Effector memory CD4-positive, alpha-beta T cell (primary cell): ENCODE data around the gene ZNF185.

Experiments used
- DNase-seq, 3 donors: peaks; one replicate each; pipeline ENCODE4 v3.0.0-alpha.2; 2020
- H3K27ac ChIP-seq: 2 replicates; pipeline ENCODE4 v1.7.0; 2013; ENCODE audit warnings: mild to moderate bottlenecking, low read length, moderate library complexity; ENCODE audit not compliant: insufficient read depth, poor library complexity, severe bottlenecking
- H3K27me3 ChIP-seq: replicated peaks from 2 replicates; pipeline ENCODE4 v1.7.0; 2013; ENCODE audit warnings: mild to moderate bottlenecking, low read length; ENCODE audit not compliant: insufficient read depth, control insufficient read depth, poor library complexity, severe bottlenecking
- H3K36me3 ChIP-seq: 2 replicates; pipeline ENCODE4 v1.7.0; 2013; ENCODE audit warnings: mild to moderate bottlenecking, low read length, moderate library complexity; ENCODE audit not compliant: control insufficient read depth, insufficient read depth
- H3K4me1 ChIP-seq: 2 replicates; pipeline ENCODE4 v1.7.0; 2013; ENCODE audit warnings: low read length, mild to moderate bottlenecking; ENCODE audit not compliant: control insufficient read depth, insufficient read depth, poor library complexity, severe bottlenecking
- H3K4me3 ChIP-seq: 2 replicates; pipeline ENCODE4 v1.7.0; 2013; ENCODE audit warnings: low read length, low read depth, mild to moderate bottlenecking; ENCODE audit not compliant: insufficient read depth, poor library complexity, severe bottlenecking
- H3K9me3 ChIP-seq: 2 replicates; pipeline ENCODE4 v1.7.0; 2013; ENCODE audit warnings: mild to moderate bottlenecking, low read length, moderate library complexity; ENCODE audit not compliant: control insufficient read depth

Gene ZNF185

DNA sequence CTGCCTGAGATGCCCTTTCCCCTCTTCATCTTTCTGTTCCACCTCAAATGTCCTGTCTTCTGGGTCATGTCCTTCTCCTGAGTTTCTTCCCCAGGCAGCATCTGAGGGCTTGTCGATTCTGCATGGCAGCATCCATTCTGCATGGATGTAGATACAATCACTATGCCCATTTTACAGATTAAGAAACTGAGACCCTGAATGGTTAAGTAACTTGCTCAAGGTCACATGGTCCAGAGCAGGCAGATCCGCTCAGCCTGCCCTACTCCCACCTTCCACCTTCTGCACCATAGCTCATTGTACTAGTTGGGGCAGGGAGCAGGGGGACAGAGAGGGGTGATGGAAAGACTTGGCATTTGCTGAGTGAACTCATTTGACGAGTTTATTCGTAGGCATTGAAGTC, 32.0 kb downstream of the ZNF185 start:
- Histone ChIP-seq H3K27me3 (no peaks in the 10 kb centered on the region), H3K4me1 (no peaks in the 10 kb centered on the region), H3K4me3 (no peak overlapping the region), H3K27ac (no peak overlapping the region), H3K9me3 (no peaks in the 10 kb centered on the region), H3K36me3 (no peaks in the 10 kb centered on the region)
- DNase-seq, result no peak

DNA sequence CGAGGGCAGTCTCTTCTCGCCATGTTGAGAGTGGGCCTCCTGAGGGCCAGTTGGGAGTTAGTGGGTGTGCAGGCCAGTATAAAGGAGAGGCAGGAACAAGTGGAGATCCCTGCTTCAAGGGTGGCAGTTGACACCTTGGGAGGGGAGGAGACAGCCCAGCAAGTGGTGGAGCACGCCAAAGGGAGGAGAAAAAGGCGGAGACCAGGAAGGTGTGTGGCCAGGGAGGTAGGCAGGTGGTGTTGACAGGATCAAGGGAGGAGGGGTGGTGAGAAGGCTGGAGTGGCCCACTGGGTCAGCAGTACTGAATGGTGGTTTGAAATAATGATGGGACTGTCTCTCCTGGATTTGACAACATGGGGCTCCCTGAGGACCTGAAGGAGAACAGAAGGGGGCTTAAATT, 32.6 kb downstream of the ZNF185 start:
- Histone ChIP-seq H3K27ac (no peak overlapping the region), H3K36me3 (no peaks in the 10 kb centered on the region), H3K4me3 (no peak overlapping the region), H3K27me3 (no peaks in the 10 kb centered on the region), H3K9me3 (no peaks in the 10 kb centered on the region), H3K4me1 (no peaks in the 10 kb centered on the region)
- no peak for DNase-seq

DNA sequence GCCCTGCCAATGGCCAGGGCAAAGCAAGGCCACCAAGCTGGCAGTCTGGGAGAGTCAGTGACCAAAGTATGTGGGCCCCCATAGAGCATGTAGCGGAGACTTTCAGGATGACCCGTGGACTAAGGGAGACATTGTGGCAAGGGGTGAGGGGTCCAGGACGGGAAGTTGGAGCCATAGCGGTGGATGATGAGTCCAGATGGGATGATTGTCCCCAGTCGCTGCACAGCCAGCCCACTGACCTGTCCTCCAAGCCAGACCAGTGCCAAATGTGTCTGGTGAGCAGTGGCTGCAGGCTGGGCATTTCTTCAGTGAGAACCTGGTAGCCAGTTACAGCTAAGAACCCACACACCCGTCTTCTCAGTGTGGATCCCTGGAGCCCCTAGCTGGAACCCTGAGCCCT, 34.3 kb downstream of the ZNF185 start:
- H3K4me1 ChIP-seq, result no peaks in the 10 kb centered on the region
- no peaks in the 10 kb centered on the region for H3K36me3 ChIP-seq
- no peak overlapping the region for H3K4me3 ChIP-seq
- DNase-seq, result no peak
- no peaks in the 10 kb centered on the region for H3K27me3 ChIP-seq
- H3K27ac ChIP-seq, result no peak overlapping the region
- no peaks in the 10 kb centered on the region for H3K9me3 ChIP-seq

DNA sequence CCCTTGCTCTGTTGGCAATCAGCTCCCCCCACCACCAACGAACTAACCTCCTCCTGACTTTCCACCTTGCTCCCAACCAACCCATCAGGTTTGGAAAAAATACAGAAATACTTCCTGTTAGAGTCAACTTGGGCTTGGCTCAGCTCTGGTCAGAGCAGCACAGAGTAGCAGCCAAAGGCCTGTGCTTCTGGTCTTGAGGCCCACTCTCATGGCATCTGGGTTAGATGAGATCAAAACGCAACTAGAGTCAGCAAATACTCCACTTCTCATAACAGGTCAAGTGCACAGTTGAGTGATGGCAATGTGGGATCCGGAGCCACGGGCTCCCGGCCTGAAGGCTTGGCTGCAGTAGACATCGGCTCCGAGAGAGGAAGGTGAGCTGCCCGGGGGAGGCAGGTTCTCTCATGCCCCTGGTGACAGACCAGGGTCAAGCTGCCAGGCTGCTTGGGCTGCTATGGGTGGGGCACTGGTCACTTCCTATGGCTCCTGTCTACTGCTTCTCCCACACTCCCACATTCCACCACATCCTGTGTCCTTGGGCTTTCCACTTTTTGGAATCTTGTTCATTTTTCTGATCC, 34.8 kb downstream of the ZNF185 start:
- Histone ChIP-seq H3K9me3 (no peaks in the 10 kb centered on the region), H3K36me3 (no peaks in the 10 kb centered on the region), H3K4me3 (no peak overlapping the region), H3K27ac (no peak overlapping the region), H3K4me1 (no peaks in the 10 kb centered on the region), H3K27me3 (no peaks in the 10 kb centered on the region)
- no peak for DNase-seq

DNA sequence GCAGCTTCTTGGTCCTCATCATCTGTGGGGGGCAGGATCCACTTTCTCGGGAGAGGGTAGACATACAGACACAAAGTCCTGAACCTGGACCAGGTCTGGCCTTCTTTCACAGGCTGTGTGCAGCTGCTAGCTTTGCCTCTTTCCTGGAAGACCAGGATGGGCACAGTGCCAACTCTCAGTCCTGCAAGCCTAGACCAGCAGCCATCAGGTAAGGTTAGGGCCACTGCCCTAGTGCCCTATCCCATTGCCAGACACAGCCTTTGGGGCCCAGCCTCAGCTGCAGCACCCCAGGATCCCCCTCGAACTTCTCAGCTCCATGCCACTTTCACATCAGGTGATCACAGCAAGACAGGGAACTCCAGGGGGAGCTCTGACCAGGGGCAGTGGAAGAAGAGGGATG, 38.4 kb downstream of the ZNF185 start:
- no peaks in the 10 kb centered on the region for H3K36me3 ChIP-seq
- no peaks in the 10 kb centered on the region for H3K4me1 ChIP-seq
- DNase-seq, result no peak
- no peak overlapping the region for H3K4me3 ChIP-seq
- no peaks in the 10 kb centered on the region for H3K9me3 ChIP-seq
- no peaks in the 10 kb centered on the region for H3K27me3 ChIP-seq
- no peak overlapping the region for H3K27ac ChIP-seq

DNA sequence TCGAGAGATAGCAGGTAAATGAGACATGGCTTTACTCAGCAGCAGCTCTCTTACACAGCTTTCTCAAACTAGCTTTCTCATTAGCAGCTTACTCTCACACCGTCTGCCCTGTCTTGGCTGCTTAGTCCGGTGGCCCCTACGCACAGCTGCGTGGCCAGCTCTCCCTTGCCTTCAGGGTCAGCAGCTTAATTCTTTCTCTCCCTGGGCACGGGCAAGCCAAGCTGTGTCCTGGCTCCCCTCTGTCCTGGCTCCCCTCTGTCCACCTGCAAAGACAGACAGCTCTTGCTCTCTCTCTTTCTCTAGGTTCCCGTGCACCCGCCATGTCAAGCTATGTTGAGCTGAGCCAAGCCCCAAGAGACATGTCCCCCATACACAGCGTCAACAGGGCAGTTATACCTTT, 39.4 kb downstream of the ZNF185 start:
- H3K4me1 ChIP-seq, result peaks cover 3% of the 10 kb centered on the region
- no peak for DNase-seq
- H3K27ac ChIP-seq, result no peak overlapping the region
- no peaks in the 10 kb centered on the region for H3K9me3 ChIP-seq
- no peaks in the 10 kb centered on the region for H3K27me3 ChIP-seq
- no peaks in the 10 kb centered on the region for H3K36me3 ChIP-seq
- no peak overlapping the region for H3K4me3 ChIP-seq

DNA sequence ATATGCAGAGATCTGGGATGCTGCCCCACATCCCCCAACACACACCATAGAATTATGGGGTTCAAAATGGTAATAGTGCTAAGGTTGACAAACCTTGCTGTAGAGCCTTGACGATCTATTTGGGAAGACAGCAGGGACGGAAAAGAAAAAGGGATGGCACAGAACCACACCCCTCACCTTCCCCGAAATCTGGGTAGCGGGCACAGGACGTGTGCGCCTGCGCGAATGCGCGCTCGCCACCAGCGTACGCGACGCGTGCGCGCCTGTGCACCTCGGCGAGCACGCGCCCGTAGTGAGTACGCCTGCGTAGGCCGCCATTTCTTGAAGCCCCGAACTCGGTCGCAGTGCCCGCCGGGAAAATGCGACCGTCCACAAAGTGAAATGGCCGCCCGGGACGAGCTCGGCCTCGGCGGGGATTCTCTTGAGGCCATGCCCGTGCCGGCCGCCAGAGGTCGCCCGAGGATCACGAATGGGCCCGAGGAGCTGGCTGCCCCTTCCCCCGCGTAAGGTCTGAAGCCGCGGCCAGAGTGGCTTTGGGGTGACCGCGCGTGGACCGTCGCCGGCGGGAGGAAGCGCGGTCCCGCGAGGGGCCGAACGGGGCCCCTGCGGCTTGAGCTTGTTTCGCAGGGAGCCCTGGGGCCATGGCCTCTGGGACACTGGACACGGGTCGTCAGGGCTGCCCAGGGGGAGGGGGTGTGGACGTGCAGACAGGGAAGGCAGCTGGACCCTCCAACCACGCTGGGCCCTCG, 43.6 kb downstream of the ZNF185 start:
- Histone ChIP-seq H3K4me1 (peaks cover 3% of the 10 kb centered on the region), H3K4me3 (peak overlapping the region; percentile 37), H3K36me3 (no peaks in the 10 kb centered on the region), H3K9me3 (no peaks in the 10 kb centered on the region), H3K27me3 (no peaks in the 10 kb centered on the region), H3K27ac (peak overlapping the region; percentile 51)
- peak; percentile 80 to 84 (median 82) for DNase-seq

DNA sequence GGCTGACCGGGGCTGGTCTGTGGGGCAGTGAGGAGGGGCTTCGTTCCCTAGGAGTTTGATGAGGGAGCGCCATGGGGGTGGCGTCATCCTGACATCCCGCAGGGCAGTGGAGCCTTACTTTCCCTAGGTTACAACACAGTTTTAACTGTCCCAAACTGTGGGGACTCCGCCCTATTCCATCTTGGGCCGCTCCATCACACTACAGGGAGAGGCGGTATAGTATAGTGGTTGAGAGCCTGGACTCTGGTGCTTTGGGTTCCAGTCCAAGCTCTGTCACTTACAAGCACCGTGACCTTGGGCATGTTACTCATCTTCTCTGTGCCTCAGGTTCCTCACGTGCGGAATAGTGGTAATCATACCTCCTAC, 44.2 kb downstream of the ZNF185 start:
- H3K4me3 ChIP-seq, result peak overlapping the region; percentile 25
- DNase-seq, result no peak
- peak overlapping the region; percentile 51 for H3K27ac ChIP-seq
- no peaks in the 10 kb centered on the region for H3K27me3 ChIP-seq
- no peaks in the 10 kb centered on the region for H3K9me3 ChIP-seq
- peaks cover 3% of the 10 kb centered on the region for H3K4me1 ChIP-seq
- no peaks in the 10 kb centered on the region for H3K36me3 ChIP-seq

DNA sequence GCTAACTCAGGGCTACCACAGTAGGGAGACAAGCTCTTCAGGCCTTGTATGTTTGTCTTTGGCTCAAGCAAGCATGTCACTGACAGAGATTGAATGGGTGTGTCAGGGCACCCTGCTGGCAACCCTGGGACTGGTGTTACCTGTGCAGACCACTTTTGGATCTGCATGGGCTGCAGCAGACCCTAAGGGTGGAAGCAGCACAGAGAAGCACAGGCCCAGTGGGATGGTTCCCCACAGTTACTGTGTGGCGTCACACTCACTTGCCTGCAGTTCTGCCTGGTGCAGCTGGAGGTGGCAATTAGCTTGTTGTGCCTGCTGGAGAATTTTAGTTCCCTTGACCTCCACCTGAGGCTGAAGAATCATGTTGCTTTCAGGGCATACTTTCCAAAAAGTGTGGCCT, 46.0 kb downstream of the ZNF185 start:
- H3K4me3 ChIP-seq, result no peak overlapping the region
- DNase-seq, result no peak
- H3K27ac ChIP-seq, result no peak overlapping the region
- H3K9me3 ChIP-seq, result no peaks in the 10 kb centered on the region
- H3K4me1 ChIP-seq, result peaks cover 3% of the 10 kb centered on the region
- no peaks in the 10 kb centered on the region for H3K27me3 ChIP-seq
- H3K36me3 ChIP-seq, result no peaks in the 10 kb centered on the region

DNA sequence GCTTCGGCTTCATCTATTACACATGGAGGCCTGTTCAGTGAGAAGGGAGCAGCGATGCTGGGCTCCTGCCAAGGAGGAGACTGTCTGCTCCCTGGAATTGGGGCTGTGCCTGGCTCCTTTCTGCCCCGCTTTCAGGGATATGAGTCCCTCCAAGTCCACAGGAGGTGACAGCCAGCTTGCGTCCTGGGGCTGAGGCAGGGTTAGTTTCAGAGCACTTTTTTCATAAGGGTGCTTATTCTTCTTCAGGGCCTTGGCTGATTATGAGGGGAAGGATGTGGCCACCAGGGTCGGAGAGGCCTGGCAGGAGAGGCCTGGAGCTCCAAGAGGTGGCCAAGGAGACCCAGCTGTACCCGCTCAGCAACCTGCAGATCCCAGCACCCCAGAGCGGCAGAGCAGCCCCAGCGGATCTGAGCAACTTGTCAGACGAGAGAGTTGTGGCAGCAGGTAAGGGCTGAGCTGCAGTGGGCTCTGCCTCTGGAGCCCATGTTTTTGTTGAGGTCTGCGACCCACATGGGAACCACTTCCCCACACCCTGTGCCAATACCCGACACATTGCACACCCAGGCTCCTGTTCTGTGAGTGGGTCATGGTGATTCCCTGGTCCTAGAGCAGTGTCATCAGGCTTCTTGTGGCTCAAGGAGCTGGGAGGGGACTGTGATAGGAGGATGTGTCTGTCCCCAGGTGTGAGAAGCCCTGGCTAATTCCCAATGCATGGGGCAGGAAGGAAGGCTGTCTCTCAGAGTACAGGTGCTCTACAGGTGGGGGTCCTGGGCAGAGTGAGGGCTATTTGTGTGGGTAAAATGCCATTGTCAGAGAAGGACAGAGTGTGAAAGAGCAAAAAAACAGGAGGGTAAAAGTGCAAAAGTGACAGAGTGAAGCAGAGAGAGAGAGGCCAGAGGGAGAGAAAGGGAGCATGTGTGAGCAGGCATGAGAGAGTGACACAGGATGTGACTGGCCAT, 47.4 kb downstream of the ZNF185 start:
- no peak for DNase-seq
- H3K36me3 ChIP-seq, result no peaks in the 10 kb centered on the region

More for the DNA sequence above, 47.4 kb downstream of the ZNF185 start:
- H3K9me3 ChIP-seq, result no peaks in the 10 kb centered on the region
- H3K4me3 ChIP-seq, result no peak overlapping the region
- H3K4me1 ChIP-seq, result peaks cover 3% of the 10 kb centered on the region
- no peak overlapping the region for H3K27ac ChIP-seq
- no peaks in the 10 kb centered on the region for H3K27me3 ChIP-seq
